ENCODE data around the gene CXCR4.

Gene CXCR4

GRCh38 chr2:136108463-136108862 lies 9.5 kb downstream of the CXCR4 start:
- H3K4me3 ChIP-seq (ENCODE audit: low read depth, low read length) = no peak overlapping the region
- DNase-seq (ENCODE audit: low read depth) = no peak
- TF ChIP-seq CTCF (IDR thresholded peaks at IDR 0.05; ENCODE audit: low read depth, low read length, missing control alignments) = no peak

- no peak for DNase-seq (ENCODE audit: low read depth)
- H3K4me3 ChIP-seq (ENCODE audit: low read depth, low read length) = no peak overlapping the region
- TF ChIP-seq CTCF (IDR thresholded peaks at IDR 0.05; ENCODE audit: low read depth, low read length, missing control alignments) = no peak
Observed at GRCh38 chr2:136107051-136108033, 10.6 kb downstream of the CXCR4 start.

- DNase-seq (ENCODE audit: low read depth) = no peak
- TF ChIP-seq CTCF (IDR thresholded peaks at IDR 0.05; ENCODE audit: low read depth, low read length, missing control alignments) = no peak
- H3K4me3 ChIP-seq (ENCODE audit: low read depth, low read length) = no peak overlapping the region
Observed at GRCh38 chr2:136106505-136106904, 11.4 kb downstream of the CXCR4 start.

- no peak overlapping the region for H3K4me3 ChIP-seq (ENCODE audit: low read depth, low read length)
- TF ChIP-seq CTCF (IDR thresholded peaks at IDR 0.05; ENCODE audit: low read depth, low read length, missing control alignments) = no peak
- DNase-seq (ENCODE audit: low read depth) = no peak
Observed at GRCh38 chr2:136104977-136105376, 13.0 kb downstream of the CXCR4 start.

- TF ChIP-seq CTCF (IDR thresholded peaks at IDR 0.05; ENCODE audit: low read depth, low read length, missing control alignments) = no peak
Observed at GRCh38 chr2:136101042-136101441, 16.9 kb downstream of the CXCR4 start.

GRCh38 chr2:136098441-136098840 lies 19.5 kb downstream of the CXCR4 start:
- no peak overlapping the region for H3K4me3 ChIP-seq (ENCODE audit: low read depth, low read length)
- DNase-seq (ENCODE audit: low read depth) = no peak
- TF ChIP-seq CTCF (IDR thresholded peaks at IDR 0.05; ENCODE audit: low read depth, low read length, missing control alignments) = no peak

More at GRCh38 chr2:136101042-136101441, 16.9 kb downstream of the CXCR4 start:
- no peak for DNase-seq (ENCODE audit: low read depth)
- H3K4me3 ChIP-seq (ENCODE audit: low read depth, low read length) = no peak overlapping the region

Data from GM12864 (cell line).